GM12878 (cell line): Measurements from ENCODE around the gene RNF113B. TPM values are rescaled to one million over a fixed set of nuclear protein-coding genes. Genes with fewer than 3 reads are reported as not detected.

ENCODE experiments used
- ATAC-seq: fragments of 200-7000 bp; cut with Tn5 transposase; 3 replicates; pipeline ENCODE4 v1.9.1; 2020; ENCODE audit warnings: mild to moderate bottlenecking, moderate library complexity
- BruUV-seq: library from RNA; stranded (reverse); fragments of 400-500 nt; replicated peaks from 2 replicates; lab custom pipeline; 2021; lab: Mats Ljungman, UMichigan
- CTCF ChIA-PET: fragments of 300-600 bp; sonication (Branson Sonifier 250); formaldehyde crosslinking; extraction: SDS; loops from one replicate; lab custom pipeline; 2021; ENCODE audit warnings: inconsistent platforms; lab: Yijun Ruan, JAX
- POLR2A ChIA-PET: fragments of 350-600 bp; formaldehyde crosslinking; extraction: SDS; loops from one replicate; lab custom pipeline; 2021; ENCODE audit warnings: inconsistent platforms; lab: Charles Lee
- RAD21 ChIA-PET: fragments of 300-600 bp; sonication (Branson Sonifier 250); formaldehyde crosslinking; loops from one replicate; lab custom pipeline; 2023; ENCODE audit warnings: antibody characterized with exemption; ENCODE audit not compliant: unreplicated experiment; lab: Charles Lee
- SMC1A ChIA-PET: fragments of 300-600 bp; sonication (Branson Sonifier 250); formaldehyde crosslinking; loops from one replicate; lab custom pipeline; 2023; ENCODE audit not compliant: unreplicated experiment, uncharacterized antibody; lab: Charles Lee
- DNase-seq: peaks from one replicate; pipeline ENCODE4 v3.0.0-alpha.2; 2011; ENCODE audit warnings: low read depth, low spot score
- FAIRE-seq: peaks from 3 replicates; lab custom pipeline; 2011; peaks lifted over from hg19 to GRCh38; lab: Jason Lieb, UNC
- H2AFZ ChIP-seq: 2 replicates; pipeline ENCODE4 v1.6.0; 2011; ENCODE audit warnings: low read depth, low read length, control low read depth; ENCODE audit not compliant: control insufficient read depth
- H3K27ac ChIP-seq: 2 replicates; pipeline ENCODE4 v1.5.1; 2011; ENCODE audit warnings: control low read depth; ENCODE audit not compliant: control insufficient read depth, insufficient read depth
- H3K27me3 ChIP-seq, 2 experiments: replicated peaks in 1 of 2; 2 replicates each; pipeline versions ENCODE4 v1.6.0 to v1.6.1; 2011; ENCODE audit warnings: low read length in 1 of 2; ENCODE audit not compliant: control insufficient read depth in 2 of 2, insufficient read depth in 2 of 2
- H3K36me3 ChIP-seq, 2 experiments: 2 replicates each; pipeline ENCODE4 v1.5.1; 2011; ENCODE audit warnings: low read length in 1 of 2; ENCODE audit not compliant: control insufficient read depth in 2 of 2, insufficient read depth in 2 of 2
- H3K4me1 ChIP-seq: 2 replicates; pipeline ENCODE4 v1.6.1; 2011; ENCODE audit warnings: mild to moderate bottlenecking, low read length, moderate library complexity, mixed read lengths; ENCODE audit not compliant: control insufficient read depth, insufficient read depth
- H3K4me2 ChIP-seq: 2 replicates; pipeline ENCODE4 v1.6.0; 2011; ENCODE audit warnings: control low read depth; ENCODE audit not compliant: control insufficient read depth, insufficient read depth
- H3K4me3 ChIP-seq: fragments of 200-600 bp; sonication (generic); 2 replicates; pipeline ENCODE4 v1.5.1; 2016
- H3K79me2 ChIP-seq: 2 replicates; pipeline ENCODE4 v1.6.0; 2011; ENCODE audit warnings: low read length; ENCODE audit not compliant: control insufficient read depth, insufficient read depth
- H3K9ac ChIP-seq: 2 replicates; pipeline ENCODE4 v1.8.0; 2011; ENCODE audit warnings: low read length, control low read depth, mixed read lengths; ENCODE audit not compliant: control insufficient read depth, insufficient read depth
- H3K9me3 ChIP-seq: replicated peaks from 3 replicates; pipeline ENCODE4 v1.5.1; 2011; ENCODE audit warnings: mild to moderate bottlenecking, low read length; ENCODE audit not compliant: control insufficient read depth, insufficient read depth
- H4K20me1 ChIP-seq: 2 replicates; pipeline ENCODE4 v1.6.0; 2011; ENCODE audit not compliant: control insufficient read depth, insufficient read depth
- EGR1 ChIP-seq, 2 experiments: IDR thresholded peaks; 1 replicate in 1 of 2; 2 replicates in 1 of 2; pipeline ENCODE4 v1.6.1; 2011 to 2012; ENCODE audit warnings: low read depth in 2 of 2, low read length in 2 of 2, borderline replicate concordance in 1 of 2, mild to moderate bottlenecking in 1 of 2, moderate library complexity in 1 of 2
- IKZF2 ChIP-seq, 2 experiments: fragments of 450-650 bp; IDR thresholded peaks; 2 replicates each; pipeline ENCODE4 v1.6.1; 2017; ENCODE audit warnings: mild to moderate bottlenecking in 2 of 2, moderate library complexity in 2 of 2
- MEF2B ChIP-seq: fragments of 450-650 bp; IDR thresholded peaks from 2 replicates; pipeline ENCODE4 v1.6.1; 2018; ENCODE audit warnings: mild to moderate bottlenecking, moderate library complexity; ENCODE audit not compliant: partially characterized antibody, poor library complexity, severe bottlenecking
- REST ChIP-seq: IDR thresholded peaks from 2 replicates; pipeline ENCODE4 v1.6.1; 2012; ENCODE audit warnings: mild to moderate bottlenecking, low read depth, low read length
- RUNX3 ChIP-seq: IDR thresholded peaks from 2 replicates; pipeline ENCODE4 v1.6.1; 2012; ENCODE audit warnings: low read length, inconsistent platforms
- SKIL ChIP-seq: fragments of 450-650 bp; IDR thresholded peaks from 2 replicates; pipeline ENCODE4 v1.6.1; 2017; ENCODE audit warnings: mild to moderate bottlenecking, low read depth, inconsistent platforms; ENCODE audit not compliant: poor library complexity, severe bottlenecking
- SREBF2 ChIP-seq: IDR thresholded peaks from 2 replicates; pipeline ENCODE4 v1.6.1; 2012; ENCODE audit warnings: mild to moderate bottlenecking, low read length
- TAF1 ChIP-seq: IDR thresholded peaks from 2 replicates; pipeline ENCODE4 v1.6.1; 2011; ENCODE audit warnings: mild to moderate bottlenecking, low read depth, low read length, borderline replicate concordance
- USF2 ChIP-seq: IDR thresholded peaks from 2 replicates; pipeline ENCODE4 v1.6.1; 2011; ENCODE audit warnings: low read depth, low read length, improper control_type of control experiment, borderline replicate concordance
- ZNF622 ChIP-seq: fragments of 450-650 bp; IDR thresholded peaks from 2 replicates; pipeline ENCODE4 v1.6.1; 2017; ENCODE audit warnings: mild to moderate bottlenecking, inconsistent platforms
- WGBS: methylation state at CpG from one replicate; pipeline ENCODE4 v1.1.6; 2016; ENCODE audit warnings: low lambda C conversion rate; ENCODE audit not compliant: insufficient replicate concordance, insufficient coverage; ENCODE audit errors: missing lambda C conversion rate; 5-methylcytosine and 5-hydroxymethylcytosine counted together
- in situ Hi-C: fragments of 300-500 bp; cut with MboI; formaldehyde crosslinking; loops from 9 replicates; pipeline ENCODE4 v1.14.3; 2018; ENCODE audit warnings: mixed read lengths
- intact Hi-C: fragments of 100-400 bp; cut with micrococcal nuclease; formaldehyde crosslinking; loops from one replicate; pipeline ENCODE4 v1.14.2; 2022; ENCODE audit not compliant: unreplicated experiment
- polyA plus RNA-seq, 11 experiments: library from polyadenylated mRNA; depleted of rRNA in 4 of 11; unstranded in 6 of 11; stranded (reverse) in 5 of 11; fragments of >200 nt; fragmentation: Nextera tagmentation in 4 of 11; fragmentation: Illumina TruSeq in 1 of 11; extraction: Ambion mirVana in 4 of 11; extraction: Trizol in 1 of 11; gene quantifications; 1 replicate in 1 of 11; 2 replicates in 10 of 11; pipeline versions ENCODE4 v1.2.1 to v1.2.3, GENCODE V29; 2011 to 2016; ENCODE audit warnings: inconsistent platforms in 2 of 11, missing spikeins in 2 of 11, low read depth in 1 of 11
- total RNA-seq, 4 experiments: library from RNA; depleted of rRNA in 3 of 4; stranded (reverse); fragments of >200 nt in 3 of 4; fragmentation: Illumina TruSeq in 1 of 4; extraction: Trizol in 1 of 4; gene quantifications; 2 replicates each; pipeline versions ENCODE4 v1.2.1 to v1.2.3, GENCODE V29; 2013 to 2021

The RNF113B gene
- total and polyA plus RNA-seq, 10 of the 15 experiments (the other 5 are each of a cell fraction or from before 2014, with no cell fraction given) = not detected

- RAD21 ChIA-PET = interaction anchor here (0.9 to 1.7 kb wide), 3 partner anchors 15 to 77 kb away, joined by 3 to 6 read pairs (median 4); no protein-coding TSS in a partner anchor
- Histone ChIP-seq H3K27me3 (no peaks in the 10 kb centered on the region), H3K9ac (no peak overlapping the region), H2AFZ (no peak overlapping the region), H3K4me3 (no peak overlapping the region), H3K79me2 (no peaks in the 10 kb centered on the region), H3K27ac (no peak overlapping the region), H4K20me1 (no peaks in the 10 kb centered on the region), H3K4me2 (no peak overlapping the region), H3K9me3 (no peaks in the 10 kb centered on the region), H3K4me1 (no peaks in the 10 kb centered on the region), H3K36me3 (no peaks in the 10 kb centered on the region)
- FAIRE-seq = no peak
- intact Hi-C loops = no loop called here
- no peak for ATAC-seq
- TF ChIP-seq TAF1 = no peak
- no peak for TF ChIP-seq USF2
- no peak for TF ChIP-seq ZNF622
- TF ChIP-seq RUNX3 = no peak
- no peak for TF ChIP-seq SREBF2
- TF ChIP-seq REST = no peak
- TF ChIP-seq SKIL = no peak
- TF ChIP-seq MEF2B = no peak
- no peak for TF ChIP-seq IKZF2 (IDR thresholded peaks at IDR 0.05)
- no peak for TF ChIP-seq EGR1 (IDR thresholded peaks at IDR 0.05; ENCODE audit: borderline replicate concordance in 1 of 2, low read depth in 2 of 2, low read length in 2 of 2)
- no peak for DNase-seq
- BruUV-seq = no TSS peak
- CTCF ChIA-PET = interaction anchor here (0.9 to 1.5 kb wide), 2 partner anchors 27 to 75 kb away, joined by 3 to 5 read pairs; no protein-coding TSS in a partner anchor
- in situ Hi-C loops = no loop called here
- SMC1A ChIA-PET = interaction anchor here (1.0 to 2.1 kb wide), 11 partner anchors 10 to 87 kb away, joined by 3 to 6 read pairs (median 4); no protein-coding TSS in a partner anchor
- WGBS = 52% methylated on average over 4 of the region's 4 CpGs
- POLR2A ChIA-PET = interaction anchor here (0.6 kb wide), 1 partner anchor 39 kb away, joined by 3 read pairs; no protein-coding TSS in a partner anchor
Measured at GRCh38 chr13:98220271-98220791, 43.3 kb upstream of the RNF113B start.
